MM.1S (cell line): Measurements from ENCODE around the gene PSMB2.

Experiments
- DNase-seq: peaks from one replicate; pipeline ENCODE4 v3.0.0-alpha.2; 2015
- H2AFZ ChIP-seq: fragments of 300-600 bp; sonication (generic); 2 replicates; pipeline ENCODE4 v1.6.0; 2016; ENCODE audit warnings: antibody characterized with exemption, low read length
- H3F3A ChIP-seq: fragments of 300-600 bp; sonication (generic); 2 replicates; pipeline ENCODE4 v1.6.1; 2016; ENCODE audit warnings: mild to moderate bottlenecking, antibody characterized with exemption, low read length, moderate library complexity, mixed read lengths; ENCODE audit not compliant: insufficient read depth
- H3K27ac ChIP-seq: fragments of 300-600 bp; sonication (generic); 2 replicates; pipeline ENCODE4 v1.5.1; 2016; ENCODE audit warnings: mild to moderate bottlenecking, low read length
- H3K27me3 ChIP-seq: fragments of 300-600 bp; sonication (generic); replicated peaks from 2 replicates; pipeline ENCODE4 v1.6.0; 2016; ENCODE audit warnings: low read length; ENCODE audit not compliant: insufficient read depth
- H3K36me3 ChIP-seq: fragments of 300-600 bp; sonication (generic); replicated peaks from 2 replicates; pipeline ENCODE4 v1.6.1; 2016; ENCODE audit warnings: mild to moderate bottlenecking, low read length, mixed read lengths; ENCODE audit not compliant: insufficient read depth
- H3K4me1 ChIP-seq: fragments of 300-600 bp; sonication (generic); 2 replicates; pipeline ENCODE4 v1.6.1; 2016; ENCODE audit warnings: low read length, mixed read lengths
- H3K4me2 ChIP-seq: fragments of 300-600 bp; sonication (generic); 2 replicates; pipeline ENCODE4 v1.6.0; 2016; ENCODE audit warnings: low read depth, low read length
- H3K4me3 ChIP-seq: fragments of 300-600 bp; sonication (generic); 2 replicates; pipeline ENCODE4 v1.5.1; 2016; ENCODE audit warnings: low read length, mixed read lengths
- H3K79me2 ChIP-seq: fragments of 300-600 bp; sonication (generic); 2 replicates; pipeline ENCODE4 v1.6.1; 2016; ENCODE audit warnings: mixed run types, low read length, mixed read lengths
- H3K9ac ChIP-seq: fragments of 300-600 bp; sonication (generic); 2 replicates; pipeline ENCODE4 v1.6.1; 2016; ENCODE audit warnings: low read length, mixed read lengths
- H3K9me2 ChIP-seq: fragments of 300-600 bp; sonication (generic); replicated peaks from 2 replicates; pipeline ENCODE4 v1.6.1; 2016; ENCODE audit warnings: mild to moderate bottlenecking, low read length, mixed read lengths; ENCODE audit not compliant: insufficient read depth
- H3K9me3 ChIP-seq: fragments of 300-600 bp; sonication (generic); replicated peaks from 2 replicates; pipeline ENCODE4 v1.6.1; 2016; ENCODE audit warnings: mild to moderate bottlenecking, low read length, mixed read lengths; ENCODE audit not compliant: insufficient read depth
- H4K20me1 ChIP-seq: fragments of 300-600 bp; sonication (generic); 2 replicates; pipeline ENCODE4 v1.6.1; 2016; ENCODE audit warnings: mild to moderate bottlenecking, low read length, moderate library complexity, mixed read lengths; ENCODE audit not compliant: insufficient read depth
- EZH2 ChIP-seq: fragments of 300-600 bp; sonication (generic); optimal IDR thresholded peaks from 2 replicates; pipeline ENCODE3; 2017; ENCODE audit warnings: low read depth, mild to moderate bottlenecking, antibody characterized with exemption, low read length, mixed read lengths
- EZH2phosphoT487 ChIP-seq: fragments of 300-600 bp; sonication (generic); IDR thresholded peaks from 2 replicates; pipeline ENCODE4 v1.6.1; 2018; ENCODE audit warnings: antibody characterized with exemption, low read length
- TF ChIP-seq, protein P1 (sequence below): fragments of 300-600 bp; sonication (generic); IDR thresholded peaks from 2 replicates; pipeline ENCODE4 v1.5.1; 2016; ENCODE audit warnings: antibody characterized with exemption, low read length, mixed read lengths

The PSMB2 gene

GRCh38 chr1:35568975-35569395 lies 72.3 kb downstream of the PSMB2 start:
- Histone ChIP-seq H3K4me1 (no peaks in the 10 kb centered on the region), H2AFZ (no peak overlapping the region), H3F3A (no peaks in the 10 kb centered on the region), H3K9me3 (no peaks in the 10 kb centered on the region), H3K27me3 (no peaks in the 10 kb centered on the region), H3K4me2 (no peak overlapping the region), H3K79me2 (no peaks in the 10 kb centered on the region), H3K9me2 (no peaks in the 10 kb centered on the region), H3K4me3 (no peak overlapping the region), H3K36me3 (no peaks in the 10 kb centered on the region), H4K20me1 (no peaks in the 10 kb centered on the region), H3K9ac (no peak overlapping the region), H3K27ac (no peak overlapping the region)
- DNase-seq: peak; percentile 53
- TF ChIP-seq EZH2: no peak
- TF ChIP-seq, protein P1, sequence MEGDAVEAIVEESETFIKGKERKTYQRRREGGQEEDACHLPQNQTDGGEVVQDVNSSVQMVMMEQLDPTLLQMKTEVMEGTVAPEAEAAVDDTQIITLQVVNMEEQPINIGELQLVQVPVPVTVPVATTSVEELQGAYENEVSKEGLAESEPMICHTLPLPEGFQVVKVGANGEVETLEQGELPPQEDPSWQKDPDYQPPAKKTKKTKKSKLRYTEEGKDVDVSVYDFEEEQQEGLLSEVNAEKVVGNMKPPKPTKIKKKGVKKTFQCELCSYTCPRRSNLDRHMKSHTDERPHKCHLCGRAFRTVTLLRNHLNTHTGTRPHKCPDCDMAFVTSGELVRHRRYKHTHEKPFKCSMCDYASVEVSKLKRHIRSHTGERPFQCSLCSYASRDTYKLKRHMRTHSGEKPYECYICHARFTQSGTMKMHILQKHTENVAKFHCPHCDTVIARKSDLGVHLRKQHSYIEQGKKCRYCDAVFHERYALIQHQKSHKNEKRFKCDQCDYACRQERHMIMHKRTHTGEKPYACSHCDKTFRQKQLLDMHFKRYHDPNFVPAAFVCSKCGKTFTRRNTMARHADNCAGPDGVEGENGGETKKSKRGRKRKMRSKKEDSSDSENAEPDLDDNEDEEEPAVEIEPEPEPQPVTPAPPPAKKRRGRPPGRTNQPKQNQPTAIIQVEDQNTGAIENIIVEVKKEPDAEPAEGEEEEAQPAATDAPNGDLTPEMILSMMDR: peak; percentile 82

DNA sequence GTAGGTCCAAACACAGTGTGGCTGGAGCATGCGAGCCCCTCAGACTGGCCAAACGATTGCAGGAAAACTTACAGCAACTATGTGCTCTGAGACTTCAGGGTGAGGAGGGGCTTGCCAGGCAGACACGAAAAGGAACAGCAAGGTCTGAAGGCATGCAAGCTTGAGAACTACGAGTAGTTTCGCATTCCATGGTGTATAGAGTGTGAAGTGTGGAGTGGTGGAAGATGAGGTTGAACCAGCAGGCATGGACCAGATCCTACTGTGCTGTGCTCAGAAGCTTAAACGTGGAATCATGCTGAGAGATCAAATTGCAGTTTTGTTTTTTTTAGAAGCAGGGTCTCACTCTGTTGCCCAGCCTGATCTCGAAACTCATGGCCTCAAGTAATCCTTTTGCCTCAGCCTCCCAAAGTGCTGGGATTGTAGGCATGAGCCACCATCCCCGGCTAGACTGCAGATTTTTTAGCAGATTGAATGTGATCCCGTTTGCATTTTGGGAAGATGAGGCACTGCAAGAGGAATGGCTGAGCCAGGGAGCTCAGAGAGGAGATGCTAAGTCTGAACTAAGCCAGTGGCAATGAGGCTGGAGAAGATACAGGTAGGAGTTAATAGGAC lies 73.3 kb downstream of the PSMB2 start:
- H3K4me2 ChIP-seq: no peak overlapping the region
- no peaks in the 10 kb centered on the region for H4K20me1 ChIP-seq
- H3K9me3 ChIP-seq: no peaks in the 10 kb centered on the region
- H3F3A ChIP-seq: 0 out of 2 replicates have a peak, but pooled peaks cover 3% of the 10 kb centered on the region
- no peaks in the 10 kb centered on the region for H3K36me3 ChIP-seq
- no peak for DNase-seq
- TF ChIP-seq, protein P1: no peak
- TF ChIP-seq EZH2 (no peak), EZH2phosphoT487 (no peak)
- no peak overlapping the region for H2AFZ ChIP-seq
- H3K27me3 ChIP-seq: no peaks in the 10 kb centered on the region
- H3K27ac ChIP-seq: no peak overlapping the region
- no peaks in the 10 kb centered on the region for H3K9me2 ChIP-seq
- no peak overlapping the region for H3K4me3 ChIP-seq
- H3K79me2 ChIP-seq: no peaks in the 10 kb centered on the region
- H3K9ac ChIP-seq: no peak overlapping the region
- H3K4me1 ChIP-seq: no peaks in the 10 kb centered on the region

- Histone ChIP-seq H2AFZ (no peak overlapping the region), H3F3A (0 out of 2 replicates have a peak, but pooled peaks cover 3% of the 10 kb centered on the region), H4K20me1 (no peaks in the 10 kb centered on the region), H3K27me3 (no peaks in the 10 kb centered on the region), H3K36me3 (no peaks in the 10 kb centered on the region), H3K27ac (no peak overlapping the region), H3K79me2 (no peaks in the 10 kb centered on the region), H3K9ac (no peak overlapping the region), H3K4me2 (no peak overlapping the region), H3K9me2 (no peaks in the 10 kb centered on the region), H3K4me3 (no peak overlapping the region), H3K4me1 (no peaks in the 10 kb centered on the region), H3K9me3 (no peaks in the 10 kb centered on the region)
- TF ChIP-seq, protein P1: no peak
- TF ChIP-seq EZH2phosphoT487 (no peak), EZH2 (no peak)
- DNase-seq: no peak
These were observed 75.6 kb downstream of the PSMB2 start for GRCh38 chr1:35565742-35566133.
